ENCODE results near the gene MEGF9.

GRCh38 chr9:120653762-120654161, 60.5 kb downstream of the MEGF9 start:
- TF ChIP-seq CTCF (IDR thresholded peaks at IDR 0.05; ENCODE audit: low read depth, low read length, poor library complexity, severe bottlenecking) = no peak
- no peak for TF ChIP-seq EZH2phosphoT487 (IDR thresholded peaks at IDR 0.05; ENCODE audit: borderline replicate concordance, low read length)

Measured in DOHH2 (cell line).